K562 (cell line): ENCODE data around the gene HDAC3. TPM values are rescaled to one million over a fixed set of nuclear protein-coding genes. Genes with fewer than 3 reads are reported as not detected.

ENCODE experiments used
- CCAR2 ChIP-seq: fragments of 200-400 bp; formaldehyde crosslinking; IDR thresholded peaks from 2 replicates; pipeline ENCODE4 v1.6.1; 2017; ENCODE audit warnings: mild to moderate bottlenecking, low read depth, low read length
- ELF1 ChIP-seq: fragments of 200-800 bp; sonication (Bioruptor generic); IDR thresholded peaks from 2 replicates; pipeline ENCODE4 v1.6.1; 2016; ENCODE audit warnings: missing genetic modification characterization, missing compliant biosample characterization
- KLF16 ChIP-seq: IDR thresholded peaks from 2 replicates; pipeline ENCODE4 v1.6.1; 2016; ENCODE audit warnings: antibody characterized with exemption
- MECOM ChIP-seq: fragments of 250-450 bp; sonication (Bioruptor Pico); IDR thresholded peaks from 2 replicates; pipeline ENCODE4 v1.8.0; 2022; ENCODE audit warnings: inconsistent platforms
- MTA1 ChIP-seq: fragments of 450-650 bp; IDR thresholded peaks from 2 replicates; pipeline ENCODE4 v1.6.1; 2017; ENCODE audit warnings: borderline replicate concordance
- MTA2 ChIP-seq: fragments of 450-650 bp; IDR thresholded peaks from 2 replicates; pipeline ENCODE4 v1.6.1; 2016; ENCODE audit warnings: low read depth
- MYBL2 ChIP-seq, 2 experiments: fragments of 450-650 bp in 1 of 2; sonication (generic) in 1 of 2; formaldehyde crosslinking in 1 of 2; IDR thresholded peaks; 2 replicates each; pipeline versions ENCODE4 v1.6.1 to v1.8.1; 2017 to 2022; ENCODE audit warnings: borderline replicate concordance in 1 of 2, inconsistent platforms in 1 of 2, low read depth in 1 of 2, mild to moderate bottlenecking in 1 of 2, missing genetic modification reagents in 1 of 2, moderate library complexity in 1 of 2
- NCOA1 ChIP-seq: fragments of 450-650 bp; IDR thresholded peaks from 2 replicates; pipeline ENCODE4 v1.6.1; 2016; ENCODE audit warnings: low read depth
- NONO ChIP-seq, 2 experiments: fragments of 200-400 bp in 1 of 2; fragments of 450-650 bp in 1 of 2; formaldehyde crosslinking in 1 of 2; IDR thresholded peaks; 2 replicates each; pipeline ENCODE4 v1.6.1; 2017; ENCODE audit warnings: low read depth in 2 of 2, mild to moderate bottlenecking in 2 of 2, moderate library complexity in 2 of 2, low read length in 1 of 2
- NR2C1 ChIP-seq, 2 experiments: fragments of 450-650 bp; IDR thresholded peaks; 2 replicates each; pipeline ENCODE4 v1.6.1; 2017; ENCODE audit warnings: mild to moderate bottlenecking in 2 of 2, antibody characterized with exemption in 1 of 2, inconsistent platforms in 1 of 2, missing compliant biosample characterization in 1 of 2, missing genetic modification characterization in 1 of 2
- PTRF ChIP-seq: fragments of 450-650 bp; IDR thresholded peaks from 2 replicates; pipeline ENCODE4 v1.6.1; 2016; ENCODE audit warnings: mild to moderate bottlenecking, missing genetic modification characterization, missing compliant biosample characterization
- RBFOX2 ChIP-seq: fragments of 200-400 bp; formaldehyde crosslinking; IDR thresholded peaks from 2 replicates; pipeline ENCODE4 v1.6.1; 2017; ENCODE audit warnings: low read depth, mild to moderate bottlenecking, low read length, moderate library complexity
- XRCC5 ChIP-seq: fragments of 200-400 bp; formaldehyde crosslinking; IDR thresholded peaks from 2 replicates; pipeline ENCODE4 v1.6.1; 2017; ENCODE audit warnings: low read depth, mild to moderate bottlenecking, low read length
- ZC3H11A ChIP-seq: IDR thresholded peaks from 2 replicates; pipeline ENCODE4 v1.6.1; 2012; ENCODE audit warnings: low read depth, low read length, improper control_type of control experiment
- ZNF436 ChIP-seq: fragments of 250-450, 450-650 bp; sonication (Bioruptor Pico); formaldehyde crosslinking; IDR thresholded peaks from 2 replicates; pipeline ENCODE4 v1.7.0; 2020; ENCODE audit warnings: mild to moderate bottlenecking
- polyA plus RNA-seq, 8 experiments: library from polyadenylated mRNA; depleted of rRNA in 4 of 8; stranded (reverse) in 5 of 8; unstranded in 3 of 8; fragments of >200 nt; fragmentation: Nextera tagmentation in 2 of 8; fragmentation: Illumina TruSeq in 1 of 8; extraction: Ambion mirVana in 2 of 8; extraction: Trizol in 1 of 8; gene quantifications; 2 replicates each; pipeline versions ENCODE4 v1.2.1 to v1.2.3, GENCODE V29; 2011 to 2014; ENCODE audit warnings: inconsistent platforms in 1 of 8, missing spikeins in 1 of 8
- total RNA-seq, 7 experiments: library from RNA; depleted of rRNA in 6 of 7; stranded (reverse); fragments of >200 nt in 6 of 7; fragmentation: Illumina TruSeq in 2 of 7; extraction: Trizol in 2 of 7; gene quantifications; 2 replicates each; pipeline versions ENCODE4 v1.2.1 to v1.2.3, GENCODE V29; 2011 to 2021; ENCODE audit warnings: low replicate concordance in 1 of 7
- TF ChIP-seq, protein P1 (sequence below), 2 experiments: fragments of 450-650 bp; IDR thresholded peaks; 2 replicates each; pipeline ENCODE4 v1.6.1; 2018; ENCODE audit warnings: mild to moderate bottlenecking in 2 of 2, low read depth in 1 of 2; ENCODE audit not compliant: partially characterized antibody in 2 of 2
- TF ChIP-seq, protein P2 (sequence below): fragments of 250-450 bp; sonication (Bioruptor Pico); IDR thresholded peaks from 2 replicates; pipeline ENCODE4 v1.4.0; 2020; ENCODE audit warnings: mild to moderate bottlenecking, moderate library complexity
- TF ChIP-seq, protein P3 (sequence below), 2 experiments: fragments of 450-650 bp in 1 of 2; IDR thresholded peaks; 2 replicates each; pipeline ENCODE4 v1.6.1; 2011 to 2017; ENCODE audit warnings: low read depth in 2 of 2, antibody characterized with exemption in 1 of 2, borderline replicate concordance in 1 of 2, low read length in 1 of 2, mild to moderate bottlenecking in 1 of 2, mixed read lengths in 1 of 2; ENCODE audit not compliant: control insufficient read depth in 1 of 2

The HDAC3 gene
- total and polyA plus RNA-seq, 9 of the 15 experiments (the other 6 are each of a cell fraction or from before 2014, with no cell fraction given) = 89.7 to 191 (median 119) TPM

DNA sequence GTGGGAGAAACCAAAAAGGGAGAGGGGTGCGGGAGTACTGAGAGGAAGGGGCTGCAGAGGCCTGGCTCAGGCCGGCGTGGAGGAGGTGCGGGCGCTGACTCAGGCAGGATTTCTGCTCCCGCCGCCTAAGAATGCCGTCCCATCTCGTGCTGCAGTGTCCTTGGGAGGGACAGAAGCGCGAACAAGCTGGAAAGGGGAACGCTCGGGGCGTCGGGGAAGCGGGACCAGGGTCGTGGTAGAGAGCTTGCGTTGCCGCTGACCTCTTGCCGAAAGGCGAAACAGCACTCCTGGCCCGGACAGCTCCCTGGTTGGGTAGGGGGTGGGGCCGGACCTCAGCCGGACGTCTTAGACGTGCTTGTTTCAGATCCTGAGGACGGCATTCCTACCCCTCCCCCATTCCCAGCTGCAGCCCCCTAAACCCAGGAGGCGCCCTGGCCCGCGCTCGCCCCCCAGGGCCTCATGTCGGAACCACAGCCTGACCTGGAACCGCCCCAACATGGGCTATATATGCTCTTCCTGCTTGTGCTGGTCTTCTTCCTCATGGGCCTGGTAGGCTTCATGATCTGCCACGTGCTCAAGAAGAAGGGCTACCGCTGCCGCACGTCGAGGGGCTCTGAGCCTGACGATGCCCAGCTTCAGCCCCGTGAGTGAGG, 1.2 kb upstream of the HDAC3 start (continued):
- TF ChIP-seq, protein P1, sequence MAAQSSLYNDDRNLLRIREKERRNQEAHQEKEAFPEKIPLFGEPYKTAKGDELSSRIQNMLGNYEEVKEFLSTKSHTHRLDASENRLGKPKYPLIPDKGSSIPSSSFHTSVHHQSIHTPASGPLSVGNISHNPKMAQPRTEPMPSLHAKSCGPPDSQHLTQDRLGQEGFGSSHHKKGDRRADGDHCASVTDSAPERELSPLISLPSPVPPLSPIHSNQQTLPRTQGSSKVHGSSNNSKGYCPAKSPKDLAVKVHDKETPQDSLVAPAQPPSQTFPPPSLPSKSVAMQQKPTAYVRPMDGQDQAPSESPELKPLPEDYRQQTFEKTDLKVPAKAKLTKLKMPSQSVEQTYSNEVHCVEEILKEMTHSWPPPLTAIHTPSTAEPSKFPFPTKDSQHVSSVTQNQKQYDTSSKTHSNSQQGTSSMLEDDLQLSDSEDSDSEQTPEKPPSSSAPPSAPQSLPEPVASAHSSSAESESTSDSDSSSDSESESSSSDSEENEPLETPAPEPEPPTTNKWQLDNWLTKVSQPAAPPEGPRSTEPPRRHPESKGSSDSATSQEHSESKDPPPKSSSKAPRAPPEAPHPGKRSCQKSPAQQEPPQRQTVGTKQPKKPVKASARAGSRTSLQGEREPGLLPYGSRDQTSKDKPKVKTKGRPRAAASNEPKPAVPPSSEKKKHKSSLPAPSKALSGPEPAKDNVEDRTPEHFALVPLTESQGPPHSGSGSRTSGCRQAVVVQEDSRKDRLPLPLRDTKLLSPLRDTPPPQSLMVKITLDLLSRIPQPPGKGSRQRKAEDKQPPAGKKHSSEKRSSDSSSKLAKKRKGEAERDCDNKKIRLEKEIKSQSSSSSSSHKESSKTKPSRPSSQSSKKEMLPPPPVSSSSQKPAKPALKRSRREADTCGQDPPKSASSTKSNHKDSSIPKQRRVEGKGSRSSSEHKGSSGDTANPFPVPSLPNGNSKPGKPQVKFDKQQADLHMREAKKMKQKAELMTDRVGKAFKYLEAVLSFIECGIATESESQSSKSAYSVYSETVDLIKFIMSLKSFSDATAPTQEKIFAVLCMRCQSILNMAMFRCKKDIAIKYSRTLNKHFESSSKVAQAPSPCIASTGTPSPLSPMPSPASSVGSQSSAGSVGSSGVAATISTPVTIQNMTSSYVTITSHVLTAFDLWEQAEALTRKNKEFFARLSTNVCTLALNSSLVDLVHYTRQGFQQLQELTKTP (IDR thresholded peaks at IDR 0.05; ENCODE audit: low read depth in 1 of 2, partially characterized antibody in 2 of 2) = peak in 1 of 2 experiments; percentile 74
- TF ChIP-seq, protein P2, sequence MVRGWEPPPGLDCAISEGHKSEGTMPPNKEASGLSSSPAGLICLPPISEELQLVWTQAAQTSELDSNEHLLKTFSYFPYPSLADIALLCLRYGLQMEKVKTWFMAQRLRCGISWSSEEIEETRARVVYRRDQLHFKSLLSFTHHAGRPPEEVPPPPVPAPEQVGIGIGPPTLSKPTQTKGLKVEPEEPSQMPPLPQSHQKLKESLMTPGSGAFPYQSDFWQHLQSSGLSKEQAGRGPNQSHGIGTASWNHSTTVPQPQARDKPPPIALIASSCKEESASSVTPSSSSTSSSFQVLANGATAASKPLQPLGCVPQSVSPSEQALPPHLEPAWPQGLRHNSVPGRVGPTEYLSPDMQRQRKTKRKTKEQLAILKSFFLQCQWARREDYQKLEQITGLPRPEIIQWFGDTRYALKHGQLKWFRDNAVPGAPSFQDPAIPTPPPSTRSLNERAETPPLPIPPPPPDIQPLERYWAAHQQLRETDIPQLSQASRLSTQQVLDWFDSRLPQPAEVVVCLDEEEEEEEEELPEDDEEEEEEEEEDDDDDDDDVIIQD (CRISPR knock-in tag) = no peak
- TF ChIP-seq MTA1 (no peak), ZC3H11A (no peak), ELF1 (no peak; the same call in 1 of the 2 replicates), PTRF (tag) (no peak), ZNF436 (no peak), NR2C1 (IDR thresholded peaks at IDR 0.05) (no peak), NR2C1 (tag; IDR thresholded peaks at IDR 0.05) (no peak), RBFOX2 (no peak), KLF16 (no peak), NONO (IDR thresholded peaks at IDR 0.05; ENCODE audit: low read depth in 2 of 2, low read length in 1 of 2) (no peak), MTA2 (no peak), MYBL2 (IDR thresholded peaks at IDR 0.05; ENCODE audit: low read depth) (no peak), MYBL2 (CRISPR knock-in tag; IDR thresholded peaks at IDR 0.05; ENCODE audit: borderline replicate concordance) (no peak), NCOA1 (peak; percentile 47), MECOM (CRISPR knock-in tag) (no peak), XRCC5 (no peak), CCAR2 (no peak)
- TF ChIP-seq, protein P3, sequence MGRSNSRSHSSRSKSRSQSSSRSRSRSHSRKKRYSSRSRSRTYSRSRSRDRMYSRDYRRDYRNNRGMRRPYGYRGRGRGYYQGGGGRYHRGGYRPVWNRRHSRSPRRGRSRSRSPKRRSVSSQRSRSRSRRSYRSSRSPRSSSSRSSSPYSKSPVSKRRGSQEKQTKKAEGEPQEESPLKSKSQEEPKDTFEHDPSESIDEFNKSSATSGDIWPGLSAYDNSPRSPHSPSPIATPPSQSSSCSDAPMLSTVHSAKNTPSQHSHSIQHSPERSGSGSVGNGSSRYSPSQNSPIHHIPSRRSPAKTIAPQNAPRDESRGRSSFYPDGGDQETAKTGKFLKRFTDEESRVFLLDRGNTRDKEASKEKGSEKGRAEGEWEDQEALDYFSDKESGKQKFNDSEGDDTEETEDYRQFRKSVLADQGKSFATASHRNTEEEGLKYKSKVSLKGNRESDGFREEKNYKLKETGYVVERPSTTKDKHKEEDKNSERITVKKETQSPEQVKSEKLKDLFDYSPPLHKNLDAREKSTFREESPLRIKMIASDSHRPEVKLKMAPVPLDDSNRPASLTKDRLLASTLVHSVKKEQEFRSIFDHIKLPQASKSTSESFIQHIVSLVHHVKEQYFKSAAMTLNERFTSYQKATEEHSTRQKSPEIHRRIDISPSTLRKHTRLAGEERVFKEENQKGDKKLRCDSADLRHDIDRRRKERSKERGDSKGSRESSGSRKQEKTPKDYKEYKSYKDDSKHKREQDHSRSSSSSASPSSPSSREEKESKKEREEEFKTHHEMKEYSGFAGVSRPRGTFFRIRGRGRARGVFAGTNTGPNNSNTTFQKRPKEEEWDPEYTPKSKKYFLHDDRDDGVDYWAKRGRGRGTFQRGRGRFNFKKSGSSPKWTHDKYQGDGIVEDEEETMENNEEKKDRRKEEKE (IDR thresholded peaks at IDR 0.05; ENCODE audit: borderline replicate concordance in 1 of 2, control insufficient read depth in 1 of 2, low read depth in 2 of 2, low read length in 1 of 2) = 0 out of 4 replicates have a peak, but pooled peaks of 1 of the 2 experiments have one; percentile 34
